B cell (primary cell): ENCODE results near the gene KCNIP1.

ENCODE experiments used
- CTCF ChIP-seq: fragments of 200-600 bp; IDR thresholded peaks from one replicate; pipeline ENCODE4 v1.8.0; 2022; ENCODE audit warnings: antibody characterized with exemption, mild to moderate bottlenecking
- EZH2 ChIP-seq: IDR thresholded peaks from 2 replicates; pipeline ENCODE4 v1.6.1; 2012; ENCODE audit warnings: borderline replicate concordance, low read depth, mild to moderate bottlenecking, moderate library complexity, low read length; ENCODE audit not compliant: insufficient read depth, poor library complexity, severe bottlenecking

GRCh38 chr5:170474489-170475274 is 29.1 kb upstream of the KCNIP1 start:
- TF ChIP-seq CTCF: no peak
- TF ChIP-seq EZH2: no peak
